Sigmoid colon (tissue), 3 donors: ENCODE data around the gene CACNB3.

Experiments used
- POLR2A ChIP-seq, 2 donors: fragments of 450-650 bp; IDR thresholded peaks; one replicate each; pipeline ENCODE4 v1.6.1; 2016; ENCODE audit warnings: antibody characterized with exemption in 2 of 2, mild to moderate bottlenecking in 2 of 2, moderate library complexity in 2 of 2
- TF ChIP-seq, protein P1 (sequence below), 4 experiments: fragments of 450-650 bp in 3 of 4; fragments of 200-600 bp in 1 of 4; IDR thresholded peaks; one replicate each; pipeline ENCODE4 v1.5.1; 2016 to 2019; ENCODE audit warnings: antibody characterized with exemption in 4 of 4, mild to moderate bottlenecking in 3 of 4, moderate library complexity in 2 of 4

GRCh38 chr12:48786591-48787544 is 31.4 kb upstream of the CACNB3 start:
- no peak for TF ChIP-seq POLR2A (IDR thresholded peaks at IDR 0.05)
- TF ChIP-seq, protein P1, sequence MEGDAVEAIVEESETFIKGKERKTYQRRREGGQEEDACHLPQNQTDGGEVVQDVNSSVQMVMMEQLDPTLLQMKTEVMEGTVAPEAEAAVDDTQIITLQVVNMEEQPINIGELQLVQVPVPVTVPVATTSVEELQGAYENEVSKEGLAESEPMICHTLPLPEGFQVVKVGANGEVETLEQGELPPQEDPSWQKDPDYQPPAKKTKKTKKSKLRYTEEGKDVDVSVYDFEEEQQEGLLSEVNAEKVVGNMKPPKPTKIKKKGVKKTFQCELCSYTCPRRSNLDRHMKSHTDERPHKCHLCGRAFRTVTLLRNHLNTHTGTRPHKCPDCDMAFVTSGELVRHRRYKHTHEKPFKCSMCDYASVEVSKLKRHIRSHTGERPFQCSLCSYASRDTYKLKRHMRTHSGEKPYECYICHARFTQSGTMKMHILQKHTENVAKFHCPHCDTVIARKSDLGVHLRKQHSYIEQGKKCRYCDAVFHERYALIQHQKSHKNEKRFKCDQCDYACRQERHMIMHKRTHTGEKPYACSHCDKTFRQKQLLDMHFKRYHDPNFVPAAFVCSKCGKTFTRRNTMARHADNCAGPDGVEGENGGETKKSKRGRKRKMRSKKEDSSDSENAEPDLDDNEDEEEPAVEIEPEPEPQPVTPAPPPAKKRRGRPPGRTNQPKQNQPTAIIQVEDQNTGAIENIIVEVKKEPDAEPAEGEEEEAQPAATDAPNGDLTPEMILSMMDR (IDR thresholded peaks at IDR 0.05), result no peak
